Measurements from ENCODE around the gene LTBP3.

DNA sequence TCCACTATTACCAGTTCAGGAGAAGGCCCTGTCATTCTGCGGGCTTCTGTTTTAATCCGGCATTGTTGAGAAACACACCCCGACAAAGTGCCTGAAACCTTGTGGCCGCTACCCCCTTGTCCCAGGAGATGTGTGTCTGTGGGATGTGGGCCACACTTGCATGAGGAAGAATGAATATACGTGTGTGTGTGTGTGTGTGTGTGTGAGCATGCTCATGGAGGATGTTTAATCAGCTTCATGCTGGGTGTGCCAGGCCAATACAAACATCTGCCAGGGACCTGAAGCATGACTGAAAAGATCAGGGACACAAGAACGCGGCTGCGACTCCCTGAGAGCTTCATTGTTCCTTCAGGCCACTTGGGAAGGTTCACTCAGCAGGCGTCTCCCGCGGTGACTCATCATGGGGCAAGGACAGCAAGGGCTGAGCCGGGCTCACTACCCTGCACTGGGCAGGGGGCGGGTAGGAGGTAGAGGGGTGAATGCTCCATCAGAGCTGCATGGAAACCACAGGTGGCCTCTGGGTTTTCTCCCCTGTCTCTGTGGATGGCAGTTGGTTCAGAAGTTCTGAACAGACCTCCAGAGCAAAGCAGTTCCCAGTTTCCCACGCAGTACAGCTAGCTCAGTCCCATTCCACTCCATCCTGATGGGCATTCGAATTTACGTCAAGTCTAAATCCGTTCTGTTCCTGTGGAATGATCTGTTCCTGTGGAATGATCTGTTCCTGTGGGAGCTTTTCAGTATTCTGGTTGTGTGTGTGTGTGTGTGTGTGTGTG, 66.4 kb downstream of the LTBP3 start:
- TF ChIP-seq, protein P1, sequence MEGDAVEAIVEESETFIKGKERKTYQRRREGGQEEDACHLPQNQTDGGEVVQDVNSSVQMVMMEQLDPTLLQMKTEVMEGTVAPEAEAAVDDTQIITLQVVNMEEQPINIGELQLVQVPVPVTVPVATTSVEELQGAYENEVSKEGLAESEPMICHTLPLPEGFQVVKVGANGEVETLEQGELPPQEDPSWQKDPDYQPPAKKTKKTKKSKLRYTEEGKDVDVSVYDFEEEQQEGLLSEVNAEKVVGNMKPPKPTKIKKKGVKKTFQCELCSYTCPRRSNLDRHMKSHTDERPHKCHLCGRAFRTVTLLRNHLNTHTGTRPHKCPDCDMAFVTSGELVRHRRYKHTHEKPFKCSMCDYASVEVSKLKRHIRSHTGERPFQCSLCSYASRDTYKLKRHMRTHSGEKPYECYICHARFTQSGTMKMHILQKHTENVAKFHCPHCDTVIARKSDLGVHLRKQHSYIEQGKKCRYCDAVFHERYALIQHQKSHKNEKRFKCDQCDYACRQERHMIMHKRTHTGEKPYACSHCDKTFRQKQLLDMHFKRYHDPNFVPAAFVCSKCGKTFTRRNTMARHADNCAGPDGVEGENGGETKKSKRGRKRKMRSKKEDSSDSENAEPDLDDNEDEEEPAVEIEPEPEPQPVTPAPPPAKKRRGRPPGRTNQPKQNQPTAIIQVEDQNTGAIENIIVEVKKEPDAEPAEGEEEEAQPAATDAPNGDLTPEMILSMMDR (IDR thresholded peaks at IDR 0.05; ENCODE audit: insufficient read depth, low read length, poor library complexity, severe bottlenecking), result no peak
- TF ChIP-seq EZH2phosphoT487 (conservative IDR thresholded peaks at IDR 0.05; ENCODE audit: low read length), result no peak
